K562 (cell line): ENCODE results near the gene RESP18. TPM values are rescaled to one million over a fixed set of nuclear protein-coding genes. Genes with fewer than 3 reads are reported as not detected.

Source experiments
- ATAC-seq: fragments of 200-7000 bp; cut with Tn5 transposase; 3 replicates; pipeline ENCODE4 v1.9.1; 2020; ENCODE audit warnings: moderate library complexity
- BruUV-seq: library from RNA; stranded (reverse); fragments of 400-500 nt; replicated peaks from 2 replicates; lab custom pipeline; 2021; lab: Mats Ljungman, UMichigan
- CTCF ChIA-PET: fragments of 300-600 bp; formaldehyde crosslinking; extraction: SDS; loops from one replicate; lab custom pipeline; 2021; ENCODE audit warnings: low intra/inter-chr PET ratio; lab: Yijun Ruan, JAX
- POLR2A ChIA-PET: fragments of 300-600, 350-650 bp; sonication (Branson Sonifier 250); formaldehyde crosslinking; extraction: SDS; loops from one replicate; lab custom pipeline; 2021; ENCODE audit warnings: antibody characterized with exemption, inconsistent platforms; lab: Yijun Ruan, JAX
- DNase-seq, 4 experiments: peaks; one replicate each; pipeline versions ENCODE4 v3.0.0 to v3.0.0-alpha.2; 2011 to 2018; ENCODE audit warnings: low spot score in 3 of 4, mixed read lengths in 3 of 4; ENCODE audit errors: extremely low read depth in 1 of 4
- FAIRE-seq: peaks from 2 replicates; lab custom pipeline; 2011; peaks lifted over from hg19 to GRCh38; lab: Jason Lieb, UNC
- H2AFZ ChIP-seq: 2 replicates; pipeline ENCODE4 v1.6.0; 2011; ENCODE audit warnings: low read depth, low read length, control low read depth, inconsistent platforms
- H3K27ac ChIP-seq: fragments of 200-600 bp; 3 replicates; pipeline ENCODE4 v1.8.0; 2011; ENCODE audit warnings: low read depth, mild to moderate bottlenecking, control low read depth, inconsistent platforms, low read length, moderate library complexity, mixed read lengths; ENCODE audit errors: extremely low read depth
- H3K27me3 ChIP-seq, 2 experiments: fragments of 300-600 bp in 1 of 2; 2 replicates in 1 of 2; 3 replicates in 1 of 2; pipeline versions ENCODE4 v1.6.0 to v1.8.0; 2011; ENCODE audit warnings: inconsistent platforms in 2 of 2, low read length in 2 of 2, mild to moderate bottlenecking in 1 of 2, mixed read lengths in 1 of 2, moderate library complexity in 1 of 2; ENCODE audit not compliant: control insufficient read depth in 2 of 2, insufficient read depth in 2 of 2
- H3K36me3 ChIP-seq: fragments of 300-600 bp; 3 replicates; pipeline ENCODE4 v1.8.0; 2011; ENCODE audit warnings: mild to moderate bottlenecking, low read length, inconsistent platforms; ENCODE audit not compliant: control insufficient read depth, insufficient read depth
- H3K4me1 ChIP-seq, 2 experiments: fragments of 200-600 bp in 1 of 2; replicated peaks in 1 of 2; 2 replicates in 1 of 2; 3 replicates in 1 of 2; pipeline versions ENCODE4 v1.5.1 to v1.8.0; 2011; ENCODE audit warnings: inconsistent platforms in 2 of 2, low read length in 2 of 2, mild to moderate bottlenecking in 1 of 2, mixed read lengths in 1 of 2, moderate library complexity in 1 of 2; ENCODE audit not compliant: control insufficient read depth in 2 of 2, insufficient read depth in 2 of 2
- H3K4me2 ChIP-seq: 2 replicates; pipeline ENCODE4 v1.6.1; 2011; ENCODE audit warnings: low read length, control low read depth, inconsistent platforms, mixed read lengths; ENCODE audit not compliant: insufficient read depth
- H3K4me3 ChIP-seq: fragments of 200-600 bp; sonication (generic), shearing (Covaris generic); 2 replicates; pipeline ENCODE4 v1.5.1; 2016; ENCODE audit warnings: control low read depth, inconsistent platforms
- H3K79me2 ChIP-seq: fragments of 200-600 bp; 3 replicates; pipeline ENCODE4 v1.8.0; 2011; ENCODE audit warnings: low read length, inconsistent platforms; ENCODE audit not compliant: control insufficient read depth, insufficient read depth
- H3K9ac ChIP-seq, 2 experiments: 2 replicates each; pipeline versions ENCODE4 v1.6.0 to v1.6.1; 2011; ENCODE audit warnings: low read depth in 2 of 2, low read length in 2 of 2, control low read depth in 1 of 2, inconsistent platforms in 1 of 2, mild to moderate bottlenecking in 1 of 2, mixed read lengths in 1 of 2; ENCODE audit not compliant: insufficient read depth in 1 of 2
- H3K9me1 ChIP-seq: one replicate; pipeline ENCODE4 v1.6.0; 2011; ENCODE audit warnings: inconsistent platforms, mild to moderate bottlenecking, low read length, moderate library complexity; ENCODE audit not compliant: control insufficient read depth, insufficient read depth
- H3K9me3 ChIP-seq: replicated peaks from 2 replicates; pipeline ENCODE4 v1.5.1; 2011; ENCODE audit warnings: low read depth, low read length, inconsistent platforms; ENCODE audit not compliant: control insufficient read depth, insufficient read depth
- H4K20me1 ChIP-seq: replicated peaks from 2 replicates; pipeline ENCODE4 v1.6.1; 2011; ENCODE audit warnings: low read length, inconsistent platforms, mixed read lengths; ENCODE audit not compliant: control insufficient read depth, insufficient read depth
- BMI1 ChIP-seq: fragments of 150-350 bp; IDR thresholded peaks from 2 replicates; pipeline ENCODE4 v1.6.1; 2014; ENCODE audit warnings: low read length
- CHD2 ChIP-seq: IDR thresholded peaks from 2 replicates; pipeline ENCODE4 v1.6.1; 2011; ENCODE audit warnings: low read depth, low read length
- CHD4 ChIP-seq: fragments of 200-600 bp; sonication (generic); IDR thresholded peaks from 3 replicates; pipeline ENCODE4 v1.6.1; 2012; ENCODE audit warnings: low read depth, mild to moderate bottlenecking, mixed read lengths, low read length, inconsistent platforms; ENCODE audit not compliant: insufficient read depth, insufficient replicate concordance, poor library complexity, severe bottlenecking
- CREB1 ChIP-seq, 2 experiments: sonication (generic) in 1 of 2; formaldehyde crosslinking in 1 of 2; IDR thresholded peaks; 2 replicates each; pipeline versions ENCODE4 v1.6.1 to v1.8.0; 2012 to 2022; ENCODE audit warnings: inconsistent platforms in 1 of 2, mild to moderate bottlenecking in 1 of 2, missing genetic modification reagents in 1 of 2, moderate library complexity in 1 of 2
- CREM ChIP-seq: IDR thresholded peaks from 2 replicates; pipeline ENCODE4 v1.6.1; 2014; ENCODE audit warnings: antibody characterized with exemption, low read depth
- FIP1L1 ChIP-seq: fragments of 200-400 bp; formaldehyde crosslinking; IDR thresholded peaks from 2 replicates; pipeline ENCODE4 v1.6.1; 2018; ENCODE audit warnings: mild to moderate bottlenecking, low read depth, low read length; ENCODE audit not compliant: poor library complexity, severe bottlenecking
- HCFC1 ChIP-seq: IDR thresholded peaks from 2 replicates; pipeline ENCODE4 v1.6.1; 2012; ENCODE audit warnings: low read depth, low read length, improper control_type of control experiment
- PML ChIP-seq: IDR thresholded peaks from 2 replicates; pipeline ENCODE4 v1.6.1; 2012; ENCODE audit warnings: low read length, inconsistent platforms
- TAF15 ChIP-seq: fragments of 200-400 bp; formaldehyde crosslinking; IDR thresholded peaks from 2 replicates; pipeline ENCODE4 v1.6.1; 2017; ENCODE audit warnings: mild to moderate bottlenecking, low read depth, low read length, moderate library complexity
- YBX1 ChIP-seq: fragments of 450-650 bp; IDR thresholded peaks from 2 replicates; pipeline ENCODE4 v1.7.1; 2016; ENCODE audit warnings: mild to moderate bottlenecking
- ZNF165 ChIP-seq: fragments of 250-450 bp; sonication (Bioruptor Pico); IDR thresholded peaks from 2 replicates; pipeline ENCODE4 v1.4.0; 2020; ENCODE audit warnings: borderline replicate concordance
- ZNF232 ChIP-seq: sonication (generic); formaldehyde crosslinking; IDR thresholded peaks from 2 replicates; pipeline ENCODE4 v1.8.0; 2022; ENCODE audit warnings: mild to moderate bottlenecking, missing genetic modification reagents
- ZNF431 ChIP-seq: sonication (generic); formaldehyde crosslinking; IDR thresholded peaks from 2 replicates; pipeline ENCODE4 v1.8.0; 2022; ENCODE audit warnings: mild to moderate bottlenecking, missing genetic modification reagents
- ZNF445 ChIP-seq: fragments of 250-450 bp; sonication (Bioruptor Pico); IDR thresholded peaks from 2 replicates; pipeline ENCODE4 v1.4.0; 2020; ENCODE audit warnings: low read depth, mild to moderate bottlenecking, moderate library complexity
- WGBS: fragments of 100-300 bp; shearing (Covaris generic); methylation state at CpG from one replicate; pipeline ENCODE4 v1.1.6; 2016; ENCODE audit warnings: low coverage, mixed read lengths; ENCODE audit not compliant: insufficient coverage; ENCODE audit errors: missing lambda C conversion rate; 5-methylcytosine and 5-hydroxymethylcytosine counted together
- in situ Hi-C: fragments of 300-500 bp; cut with MboI; formaldehyde crosslinking; loops from 4 replicates; pipeline ENCODE4 v1.15.0; 2018; ENCODE audit warnings: inconsistent platforms, mixed read lengths
- intact Hi-C: fragments of 100-400 bp; cut with micrococcal nuclease; formaldehyde crosslinking; loops from 2 replicates; pipeline ENCODE4 v1.14.2; 2022
- polyA plus RNA-seq, 8 experiments: library from polyadenylated mRNA; depleted of rRNA in 4 of 8; stranded (reverse) in 5 of 8; unstranded in 3 of 8; fragments of >200 nt; fragmentation: Nextera tagmentation in 2 of 8; fragmentation: Illumina TruSeq in 1 of 8; extraction: Ambion mirVana in 2 of 8; extraction: Trizol in 1 of 8; gene quantifications; 2 replicates each; pipeline versions ENCODE4 v1.2.1 to v1.2.3, GENCODE V29; 2011 to 2014; ENCODE audit warnings: inconsistent platforms in 1 of 8, missing spikeins in 1 of 8
- total RNA-seq, 7 experiments: library from RNA; depleted of rRNA in 6 of 7; stranded (reverse); fragments of >200 nt in 6 of 7; fragmentation: Illumina TruSeq in 2 of 7; extraction: Trizol in 2 of 7; gene quantifications; 2 replicates each; pipeline versions ENCODE4 v1.2.1 to v1.2.3, GENCODE V29; 2011 to 2021; ENCODE audit warnings: low replicate concordance in 1 of 7
- TF ChIP-seq, protein P1 (sequence below): sonication (generic); formaldehyde crosslinking; IDR thresholded peaks from 2 replicates; pipeline ENCODE4 v1.5.0; 2020; ENCODE audit warnings: missing genetic modification reagents
- TF ChIP-seq, protein P2 (sequence below): sonication (generic); formaldehyde crosslinking; IDR thresholded peaks from 2 replicates; pipeline ENCODE4 v1.8.1; 2023; ENCODE audit warnings: missing genetic modification reagents, mild to moderate bottlenecking, borderline replicate concordance

Gene RESP18
- total and polyA plus RNA-seq, 9 of the 15 experiments (the other 6 are each of a cell fraction or from before 2014, with no cell fraction given): not detected

- Histone ChIP-seq H3K9me3 (no peaks in the 10 kb centered on the region), H3K36me3 (no peaks in the 10 kb centered on the region), H3K9me1 (no peaks in the 10 kb centered on the region), H3K4me3 (no peak overlapping the region), H3K27ac (no peak overlapping the region), H3K4me1 (peaks cover 0 to 13% of the 10 kb centered on the region in 2 experiments; a peak in 1 of 5 replicates), H3K4me2 (no peak overlapping the region), H3K27me3 (peaks cover 0 to 22% of the 10 kb centered on the region in 2 experiments; a peak in 2 of 5 replicates), H2AFZ (no peak overlapping the region), H3K79me2 (no peaks in the 10 kb centered on the region), H4K20me1 (no peaks in the 10 kb centered on the region), H3K9ac (no peak overlapping the region)
- 25% methylated on average over 10 of the region's 39 CpGs for WGBS
- in situ Hi-C loops: no loop called here
- POLR2A ChIA-PET: no interaction called here
- DNase-seq: peak; percentile 58 to 76 (median 67)
- peak; percentile 94 for ATAC-seq
- intact Hi-C loops: no loop called here
- no TSS peak for BruUV-seq
- CTCF ChIA-PET: no interaction called here
- FAIRE-seq: no peak
- TF ChIP-seq PML (no peak), TAF15 (no peak), CHD4 (no peak), BMI1 (no peak), YBX1 (no peak), CREB1 (IDR thresholded peaks at IDR 0.05) (no peak), CREB1 (CRISPR knock-in tag; IDR thresholded peaks at IDR 0.05) (0 out of 2 replicates have a peak, but pooled peaks have one; percentile 30), ZNF431 (CRISPR knock-in tag) (no peak), CHD2 (no peak), ZNF445 (no peak), ZNF232 (CRISPR knock-in tag) (peak; percentile 86; the same call in 1 of the 2 replicates), CREM (peak; percentile 48; the same call in 1 of the 2 replicates), FIP1L1 (no peak), ZNF165 (CRISPR knock-in tag) (no peak), HCFC1 (no peak)
- TF ChIP-seq, protein P1, sequence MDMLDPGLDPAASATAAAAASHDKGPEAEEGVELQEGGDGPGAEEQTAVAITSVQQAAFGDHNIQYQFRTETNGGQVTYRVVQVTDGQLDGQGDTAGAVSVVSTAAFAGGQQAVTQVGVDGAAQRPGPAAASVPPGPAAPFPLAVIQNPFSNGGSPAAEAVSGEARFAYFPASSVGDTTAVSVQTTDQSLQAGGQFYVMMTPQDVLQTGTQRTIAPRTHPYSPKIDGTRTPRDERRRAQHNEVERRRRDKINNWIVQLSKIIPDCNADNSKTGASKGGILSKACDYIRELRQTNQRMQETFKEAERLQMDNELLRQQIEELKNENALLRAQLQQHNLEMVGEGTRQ: 0 out of 2 replicates have a peak, but pooled peaks have one; percentile 16
- TF ChIP-seq, protein P2, sequence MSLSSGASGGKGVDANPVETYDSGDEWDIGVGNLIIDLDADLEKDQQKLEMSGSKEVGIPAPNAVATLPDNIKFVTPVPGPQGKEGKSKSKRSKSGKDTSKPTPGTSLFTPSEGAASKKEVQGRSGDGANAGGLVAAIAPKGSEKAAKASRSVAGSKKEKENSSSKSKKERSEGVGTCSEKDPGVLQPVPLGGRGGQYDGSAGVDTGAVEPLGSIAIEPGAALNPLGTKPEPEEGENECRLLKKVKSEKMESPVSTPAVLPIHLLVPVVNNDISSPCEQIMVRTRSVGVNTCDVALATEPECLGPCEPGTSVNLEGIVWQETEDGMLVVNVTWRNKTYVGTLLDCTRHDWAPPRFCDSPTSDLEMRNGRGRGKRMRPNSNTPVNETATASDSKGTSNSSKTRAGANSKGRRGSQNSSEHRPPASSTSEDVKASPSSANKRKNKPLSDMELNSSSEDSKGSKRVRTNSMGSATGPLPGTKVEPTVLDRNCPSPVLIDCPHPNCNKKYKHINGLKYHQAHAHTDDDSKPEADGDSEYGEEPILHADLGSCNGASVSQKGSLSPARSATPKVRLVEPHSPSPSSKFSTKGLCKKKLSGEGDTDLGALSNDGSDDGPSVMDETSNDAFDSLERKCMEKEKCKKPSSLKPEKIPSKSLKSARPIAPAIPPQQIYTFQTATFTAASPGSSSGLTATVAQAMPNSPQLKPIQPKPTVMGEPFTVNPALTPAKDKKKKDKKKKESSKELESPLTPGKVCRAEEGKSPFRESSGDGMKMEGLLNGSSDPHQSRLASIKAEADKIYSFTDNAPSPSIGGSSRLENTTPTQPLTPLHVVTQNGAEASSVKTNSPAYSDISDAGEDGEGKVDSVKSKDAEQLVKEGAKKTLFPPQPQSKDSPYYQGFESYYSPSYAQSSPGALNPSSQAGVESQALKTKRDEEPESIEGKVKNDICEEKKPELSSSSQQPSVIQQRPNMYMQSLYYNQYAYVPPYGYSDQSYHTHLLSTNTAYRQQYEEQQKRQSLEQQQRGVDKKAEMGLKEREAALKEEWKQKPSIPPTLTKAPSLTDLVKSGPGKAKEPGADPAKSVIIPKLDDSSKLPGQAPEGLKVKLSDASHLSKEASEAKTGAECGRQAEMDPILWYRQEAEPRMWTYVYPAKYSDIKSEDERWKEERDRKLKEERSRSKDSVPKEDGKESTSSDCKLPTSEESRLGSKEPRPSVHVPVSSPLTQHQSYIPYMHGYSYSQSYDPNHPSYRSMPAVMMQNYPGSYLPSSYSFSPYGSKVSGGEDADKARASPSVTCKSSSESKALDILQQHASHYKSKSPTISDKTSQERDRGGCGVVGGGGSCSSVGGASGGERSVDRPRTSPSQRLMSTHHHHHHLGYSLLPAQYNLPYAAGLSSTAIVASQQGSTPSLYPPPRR: no peak
These were observed 857 bp downstream of the RESP18 start for GRCh38 chr2:219331560-219332213.
